ENCODE measurements around the gene ELAPOR2.

The ELAPOR2 gene

GRCh38 chr7:87029078-87029477 is 30.4 kb downstream of the ELAPOR2 start:
- no peaks in the 10 kb centered on the region for H3K27me3 ChIP-seq (ENCODE audit: insufficient read depth, poor library complexity, severe bottlenecking)
- H3K27ac ChIP-seq (replicated peaks), result no peak overlapping the region
- H3K4me3 ChIP-seq (replicated peaks; ENCODE audit: insufficient read depth, low read length), result no peak overlapping the region
- TF ChIP-seq SPI1 (IDR thresholded peaks at IDR 0.05; ENCODE audit: borderline replicate concordance, low read depth), result no peak
- TF ChIP-seq REST (IDR thresholded peaks at IDR 0.05; ENCODE audit: insufficient replicate concordance, low read depth), result no peak
- no peak for TF ChIP-seq CTCF (IDR thresholded peaks at IDR 0.05; ENCODE audit: insufficient read depth, low read length)
- DNase-seq (ENCODE audit: low read depth in 1 of 2, low spot score in 1 of 2), result no peak

- Histone ChIP-seq H3K4me3 (replicated peaks; ENCODE audit: insufficient read depth, low read length) (no peak overlapping the region), H3K27ac (replicated peaks) (no peak overlapping the region), H3K27me3 (ENCODE audit: insufficient read depth, poor library complexity, severe bottlenecking) (no peaks in the 10 kb centered on the region)
- DNase-seq (ENCODE audit: low read depth in 1 of 2, low spot score in 1 of 2), result no peak
- TF ChIP-seq GABPA (IDR thresholded peaks at IDR 0.05; ENCODE audit: low read depth), result no peak
- TF ChIP-seq POLR2AphosphoS5 (IDR thresholded peaks at IDR 0.05; ENCODE audit: low read depth), result no peak
Observed at GRCh38 chr7:87028636-87029035, 30.8 kb downstream of the ELAPOR2 start.

- Histone ChIP-seq H3K27ac (replicated peaks) (no peak overlapping the region), H3K27me3 (ENCODE audit: insufficient read depth, poor library complexity, severe bottlenecking) (no peaks in the 10 kb centered on the region), H3K4me3 (replicated peaks; ENCODE audit: insufficient read depth, low read length) (no peak overlapping the region)
- DNase-seq (ENCODE audit: low read depth in 1 of 2, low spot score in 1 of 2), result no peak
- TF ChIP-seq REST (IDR thresholded peaks at IDR 0.05; ENCODE audit: insufficient replicate concordance, low read depth) (no peak), SPI1 (IDR thresholded peaks at IDR 0.05; ENCODE audit: borderline replicate concordance, low read depth) (no peak), CTCF (IDR thresholded peaks at IDR 0.05; ENCODE audit: insufficient read depth, low read length) (no peak)
Observed at GRCh38 chr7:87027900-87028299, 31.6 kb downstream of the ELAPOR2 start.

- no peak for DNase-seq (ENCODE audit: low read depth in 1 of 2, low spot score in 1 of 2)
- no peak overlapping the region for H3K4me3 ChIP-seq (replicated peaks; ENCODE audit: insufficient read depth, low read length)
- TF ChIP-seq GABPA (IDR thresholded peaks at IDR 0.05; ENCODE audit: low read depth), result no peak
- TF ChIP-seq CTCF (IDR thresholded peaks at IDR 0.05; ENCODE audit: insufficient read depth, low read length), result no peak
- no peak for TF ChIP-seq SPI1 (IDR thresholded peaks at IDR 0.05; ENCODE audit: borderline replicate concordance, low read depth)
- TF ChIP-seq REST (IDR thresholded peaks at IDR 0.05; ENCODE audit: insufficient replicate concordance, low read depth), result no peak
- TF ChIP-seq POLR2AphosphoS5 (IDR thresholded peaks at IDR 0.05; ENCODE audit: low read depth), result no peak
- no peaks in the 10 kb centered on the region for H3K27me3 ChIP-seq (ENCODE audit: insufficient read depth, poor library complexity, severe bottlenecking)
- H3K27ac ChIP-seq (replicated peaks), result no peak overlapping the region
Observed at GRCh38 chr7:87021285-87021684, 38.2 kb downstream of the ELAPOR2 start.
